ENCODE data around the gene HSFX3.
"Not testable (repeated sequence)": the region's sequence is repeated elsewhere in the genome, so short reads cannot be mapped to it uniquely, and the experiment has no call there.

The HSFX3 gene

GRCh38 chrX:149549701-149550100 is at the start of gene HSFX3:
Gene HSFX3 (minus strand): TSS chrX:149549924. CDS start chrX:149549852, 72 bp downstream.
- H3K9me3 ChIP-seq (ENCODE audit: low read length): not testable (repeated sequence)

GRCh38 chrX:149598603-149599002 is 48.9 kb upstream of the HSFX3 start:
- not testable (repeated sequence) for H3K4me1 ChIP-seq (ENCODE audit: insufficient read depth, low read length); H3K9me3 ChIP-seq (ENCODE audit: low read length); H3K9ac ChIP-seq (ENCODE audit: low read length); H3K27me3 ChIP-seq (ENCODE audit: control insufficient read depth in 1 of 2, insufficient read depth in 2 of 2, low read length in 2 of 2); H3K36me3 ChIP-seq (ENCODE audit: insufficient read depth, low read length); H3K4me3 ChIP-seq (ENCODE audit: low read depth in 1 of 2, low read length in 2 of 2); H3K27ac ChIP-seq (ENCODE audit: low read depth, low read length)

More at GRCh38 chrX:149549701-149550100, at the start of gene HSFX3:
- not testable (repeated sequence) for H3K36me3 ChIP-seq (ENCODE audit: insufficient read depth, low read length); H3K4me1 ChIP-seq (ENCODE audit: insufficient read depth, low read length); H3K4me3 ChIP-seq (ENCODE audit: low read depth in 1 of 2, low read length in 2 of 2); H3K9ac ChIP-seq (ENCODE audit: low read length); H3K27me3 ChIP-seq (ENCODE audit: control insufficient read depth in 1 of 2, insufficient read depth in 2 of 2, low read length in 2 of 2); H3K27ac ChIP-seq (ENCODE audit: low read depth, low read length)

GRCh38 chrX:149595943-149596342 is 46.2 kb upstream of the HSFX3 start:
- H3K9ac ChIP-seq (ENCODE audit: low read length); H3K27me3 ChIP-seq (ENCODE audit: control insufficient read depth in 1 of 2, insufficient read depth in 2 of 2, low read length in 2 of 2); H3K27ac ChIP-seq (ENCODE audit: low read depth, low read length); H3K4me3 ChIP-seq (ENCODE audit: low read depth in 1 of 2, low read length in 2 of 2); H3K9me3 ChIP-seq (ENCODE audit: low read length); H3K4me1 ChIP-seq (ENCODE audit: insufficient read depth, low read length); H3K36me3 ChIP-seq (ENCODE audit: insufficient read depth, low read length): not testable (repeated sequence)

GRCh38 chrX:149595214-149595613 is 45.5 kb upstream of the HSFX3 start, which contains the start of gene HSFX2:
Gene HSFX2 (minus strand): TSS chrX:149595314. CDS start chrX:149594700, 614 bp downstream.
- not testable (repeated sequence) for H3K4me1 ChIP-seq (ENCODE audit: insufficient read depth, low read length); H3K36me3 ChIP-seq (ENCODE audit: insufficient read depth, low read length); H3K27me3 ChIP-seq (ENCODE audit: control insufficient read depth in 1 of 2, insufficient read depth in 2 of 2, low read length in 2 of 2); H3K9ac ChIP-seq (ENCODE audit: low read length); H3K4me3 ChIP-seq (ENCODE audit: low read depth in 1 of 2, low read length in 2 of 2); H3K27ac ChIP-seq (ENCODE audit: low read depth, low read length); H3K9me3 ChIP-seq (ENCODE audit: low read length)

- not testable (repeated sequence) for H3K4me1 ChIP-seq (ENCODE audit: insufficient read depth, low read length)
These were observed 41.3 kb upstream of the HSFX3 start for GRCh38 chrX:149590993-149591392.

GRCh38 chrX:149587359-149587758 is 37.6 kb upstream of the HSFX3 start, which contains the start of gene MAGEA9B:
Gene MAGEA9B (minus strand): TSS chrX:149587459. CDS start chrX:149583179, 4,280 bp downstream.
- H3K4me3 ChIP-seq (ENCODE audit: low read depth in 1 of 2, low read length in 2 of 2); H3K9ac ChIP-seq (ENCODE audit: low read length); H3K27me3 ChIP-seq (ENCODE audit: control insufficient read depth in 1 of 2, insufficient read depth in 2 of 2, low read length in 2 of 2); H3K9me3 ChIP-seq (ENCODE audit: low read length); H3K4me1 ChIP-seq (ENCODE audit: insufficient read depth, low read length); H3K36me3 ChIP-seq (ENCODE audit: insufficient read depth, low read length); H3K27ac ChIP-seq (ENCODE audit: low read depth, low read length): not testable (repeated sequence)

More at GRCh38 chrX:149590993-149591392, 41.3 kb upstream of the HSFX3 start:
- H3K36me3 ChIP-seq (ENCODE audit: insufficient read depth, low read length); H3K9me3 ChIP-seq (ENCODE audit: low read length); H3K27me3 ChIP-seq (ENCODE audit: control insufficient read depth in 1 of 2, insufficient read depth in 2 of 2, low read length in 2 of 2); H3K27ac ChIP-seq (ENCODE audit: low read depth, low read length); H3K4me3 ChIP-seq (ENCODE audit: low read depth in 1 of 2, low read length in 2 of 2); H3K9ac ChIP-seq (ENCODE audit: low read length): not testable (repeated sequence)

- H3K4me1 ChIP-seq (ENCODE audit: insufficient read depth, low read length): not testable (repeated sequence)
These were observed 35.9 kb upstream of the HSFX3 start for GRCh38 chrX:149585631-149586030.

GRCh38 chrX:149573456-149573855 is 23.7 kb upstream of the HSFX3 start:
- H3K9ac ChIP-seq (ENCODE audit: low read length); H3K4me1 ChIP-seq (ENCODE audit: insufficient read depth, low read length); H3K36me3 ChIP-seq (ENCODE audit: insufficient read depth, low read length); H3K9me3 ChIP-seq (ENCODE audit: low read length); H3K27ac ChIP-seq (ENCODE audit: low read depth, low read length); H3K4me3 ChIP-seq (ENCODE audit: low read depth in 1 of 2, low read length in 2 of 2); H3K27me3 ChIP-seq (ENCODE audit: control insufficient read depth in 1 of 2, insufficient read depth in 2 of 2, low read length in 2 of 2): not testable (repeated sequence)

More at GRCh38 chrX:149585631-149586030, 35.9 kb upstream of the HSFX3 start:
- H3K36me3 ChIP-seq (ENCODE audit: insufficient read depth, low read length); H3K27me3 ChIP-seq (ENCODE audit: control insufficient read depth in 1 of 2, insufficient read depth in 2 of 2, low read length in 2 of 2); H3K4me3 ChIP-seq (ENCODE audit: low read depth in 1 of 2, low read length in 2 of 2); H3K27ac ChIP-seq (ENCODE audit: low read depth, low read length); H3K9me3 ChIP-seq (ENCODE audit: low read length); H3K9ac ChIP-seq (ENCODE audit: low read length): not testable (repeated sequence)

- Histone ChIP-seq H3K27me3 (ENCODE audit: control insufficient read depth in 1 of 2, insufficient read depth in 2 of 2, low read length in 2 of 2) (peaks cover 0 to 3% of the 10 kb centered on the region in 2 donors), H3K9ac (ENCODE audit: low read length) (no peak overlapping the region), H3K27ac (ENCODE audit: low read depth, low read length) (no peak overlapping the region), H3K36me3 (ENCODE audit: insufficient read depth, low read length) (no peaks in the 10 kb centered on the region), H3K4me1 (ENCODE audit: insufficient read depth, low read length) (no peaks in the 10 kb centered on the region), H3K4me3 (ENCODE audit: low read depth in 1 of 2, low read length in 2 of 2) (no peak overlapping the region), H3K9me3 (ENCODE audit: low read length) (no peaks in the 10 kb centered on the region)
These were observed 23.0 kb upstream of the HSFX3 start for GRCh38 chrX:149572743-149573142.

GRCh38 chrX:149571770-149572169 is 22.0 kb upstream of the HSFX3 start:
- no peaks in the 10 kb centered on the region for H3K4me1 ChIP-seq (ENCODE audit: insufficient read depth, low read length)
- no peaks in the 10 kb centered on the region for H3K36me3 ChIP-seq (ENCODE audit: insufficient read depth, low read length)
- no peak overlapping the region for H3K27ac ChIP-seq (ENCODE audit: low read depth, low read length)
- H3K27me3 ChIP-seq (ENCODE audit: control insufficient read depth in 1 of 2, insufficient read depth in 2 of 2, low read length in 2 of 2): peaks cover 0 to 6% of the 10 kb centered on the region in 2 donors
- H3K9ac ChIP-seq (ENCODE audit: low read length): no peak overlapping the region
- H3K9me3 ChIP-seq (ENCODE audit: low read length): no peaks in the 10 kb centered on the region
- no peak overlapping the region for H3K4me3 ChIP-seq (ENCODE audit: low read depth in 1 of 2, low read length in 2 of 2)

- Histone ChIP-seq H3K4me3 (ENCODE audit: low read depth in 1 of 2, low read length in 2 of 2) (no peak overlapping the region), H3K9ac (ENCODE audit: low read length) (no peak overlapping the region), H3K9me3 (ENCODE audit: low read length) (no peaks in the 10 kb centered on the region), H3K27me3 (ENCODE audit: control insufficient read depth in 1 of 2, insufficient read depth in 2 of 2, low read length in 2 of 2) (peaks cover 0 to 6% of the 10 kb centered on the region in 2 donors), H3K36me3 (ENCODE audit: insufficient read depth, low read length) (no peaks in the 10 kb centered on the region), H3K27ac (ENCODE audit: low read depth, low read length) (no peak overlapping the region), H3K4me1 (ENCODE audit: insufficient read depth, low read length) (no peaks in the 10 kb centered on the region)
These were observed 20.9 kb upstream of the HSFX3 start for GRCh38 chrX:149570668-149571067.

GRCh38 chrX:149569770-149570169 is 20.0 kb upstream of the HSFX3 start:
- Histone ChIP-seq H3K27me3 (ENCODE audit: control insufficient read depth in 1 of 2, insufficient read depth in 2 of 2, low read length in 2 of 2) (peaks cover 0 to 6% of the 10 kb centered on the region in 2 donors), H3K9me3 (ENCODE audit: low read length) (no peaks in the 10 kb centered on the region), H3K36me3 (ENCODE audit: insufficient read depth, low read length) (no peaks in the 10 kb centered on the region), H3K9ac (ENCODE audit: low read length) (no peak overlapping the region), H3K4me1 (ENCODE audit: insufficient read depth, low read length) (no peaks in the 10 kb centered on the region), H3K4me3 (ENCODE audit: low read depth in 1 of 2, low read length in 2 of 2) (no peak overlapping the region), H3K27ac (ENCODE audit: low read depth, low read length) (no peak overlapping the region)

Data from muscle layer of colon (tissue), 2 donors.